Lower leg skin (tissue), 3 donors: ENCODE measurements around the gene SERPINA6.
"Not testable (repeated sequence)": the region's sequence is repeated elsewhere in the genome, so short reads cannot be mapped to it uniquely, and the experiment has no call there.

ENCODE experiments used
- POLR2A ChIP-seq, 2 donors: fragments of 450-650 bp; IDR thresholded peaks; one replicate each; pipeline ENCODE4 v1.6.1; 2016 to 2017; ENCODE audit warnings: antibody characterized with exemption in 2 of 2, mild to moderate bottlenecking in 1 of 2, moderate library complexity in 1 of 2
- TF ChIP-seq, protein P1 (sequence below), 3 donors: fragments of 450-650 bp; IDR thresholded peaks; one replicate each; pipeline ENCODE4 v1.5.1; 2016; ENCODE audit warnings: antibody characterized with exemption in 3 of 3, mild to moderate bottlenecking in 3 of 3, moderate library complexity in 2 of 3

DNA sequence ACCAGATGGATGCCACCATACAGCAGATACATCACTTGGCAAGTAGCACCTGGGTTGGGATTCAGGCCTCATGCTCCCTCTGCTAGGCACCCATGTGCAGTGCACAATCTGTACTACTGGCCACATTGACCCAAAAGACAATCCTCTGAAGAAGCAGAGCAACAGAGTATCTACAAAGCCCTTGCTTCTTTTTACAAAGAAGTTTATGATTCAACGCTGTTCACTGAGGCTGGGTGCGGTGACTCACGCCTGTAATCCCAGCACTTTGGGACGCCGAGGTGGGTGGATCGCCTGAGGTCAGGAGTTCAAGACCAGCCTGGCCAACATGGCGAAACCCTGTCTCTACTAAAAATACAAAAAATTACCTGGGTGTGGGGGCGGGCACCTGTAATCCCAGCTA, 31.1 kb upstream of the SERPINA6 start:
- TF ChIP-seq, protein P1, sequence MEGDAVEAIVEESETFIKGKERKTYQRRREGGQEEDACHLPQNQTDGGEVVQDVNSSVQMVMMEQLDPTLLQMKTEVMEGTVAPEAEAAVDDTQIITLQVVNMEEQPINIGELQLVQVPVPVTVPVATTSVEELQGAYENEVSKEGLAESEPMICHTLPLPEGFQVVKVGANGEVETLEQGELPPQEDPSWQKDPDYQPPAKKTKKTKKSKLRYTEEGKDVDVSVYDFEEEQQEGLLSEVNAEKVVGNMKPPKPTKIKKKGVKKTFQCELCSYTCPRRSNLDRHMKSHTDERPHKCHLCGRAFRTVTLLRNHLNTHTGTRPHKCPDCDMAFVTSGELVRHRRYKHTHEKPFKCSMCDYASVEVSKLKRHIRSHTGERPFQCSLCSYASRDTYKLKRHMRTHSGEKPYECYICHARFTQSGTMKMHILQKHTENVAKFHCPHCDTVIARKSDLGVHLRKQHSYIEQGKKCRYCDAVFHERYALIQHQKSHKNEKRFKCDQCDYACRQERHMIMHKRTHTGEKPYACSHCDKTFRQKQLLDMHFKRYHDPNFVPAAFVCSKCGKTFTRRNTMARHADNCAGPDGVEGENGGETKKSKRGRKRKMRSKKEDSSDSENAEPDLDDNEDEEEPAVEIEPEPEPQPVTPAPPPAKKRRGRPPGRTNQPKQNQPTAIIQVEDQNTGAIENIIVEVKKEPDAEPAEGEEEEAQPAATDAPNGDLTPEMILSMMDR (IDR thresholded peaks at IDR 0.05) = not testable (repeated sequence)
- TF ChIP-seq POLR2A (IDR thresholded peaks at IDR 0.05) = not testable (repeated sequence)
